Neural crest cell (in vitro differentiated cells): ENCODE measurements around the gene SLCO1C1. TPM values are rescaled to one million over a fixed set of nuclear protein-coding genes. Genes with fewer than 3 reads are reported as not detected.

Experiments
- DNase-seq: peaks from one replicate; pipeline ENCODE4 v3.0.0; 2021; ENCODE audit warnings: low read depth, mixed read lengths, low spot score
- H3K27ac Mint-ChIP-seq: one replicate; pipeline ENCODE4 v1.8.0; 2021; ENCODE audit warnings: mild to moderate bottlenecking, mixed read lengths; ENCODE audit not compliant: unreplicated experiment
- H3K27me3 Mint-ChIP-seq: 2 replicates; pipeline ENCODE4 v1.8.0; 2021; ENCODE audit warnings: low read depth, mild to moderate bottlenecking, mixed read lengths
- H3K36me3 Mint-ChIP-seq: 2 replicates; pipeline ENCODE4 v1.8.0; 2021; ENCODE audit warnings: low read depth, mild to moderate bottlenecking, mixed read lengths
- H3K4me1 Mint-ChIP-seq: 2 replicates; pipeline ENCODE4 v1.8.0; 2021; ENCODE audit warnings: mixed read lengths
- H3K4me3 Mint-ChIP-seq: one replicate; pipeline ENCODE4 v1.8.0; 2021; ENCODE audit warnings: mild to moderate bottlenecking, mixed read lengths
- H3K9me3 Mint-ChIP-seq: 2 replicates; pipeline ENCODE4 v1.8.0; 2021; ENCODE audit warnings: mixed read lengths
- total RNA-seq: library from RNA; stranded (reverse); gene quantifications from 2 replicates; pipeline ENCODE4 v1.2.1, GENCODE V29; 2021
- TF ChIP-seq, protein P1 (sequence below): fragments of 200-600 bp; sonication (generic); conservative IDR thresholded peaks from 2 replicates; pipeline ENCODE4 v1.5.0; 2021; ENCODE audit warnings: antibody characterized with exemption, mild to moderate bottlenecking

The SLCO1C1 gene
- total RNA-seq, 1 donor from 2014 or later, result 1.5 TPM

- DNase-seq, result no peak
- Mint-ChIP-seq H3K9me3 (no peaks in the 10 kb centered on the region), H3K27ac (no peak overlapping the region), H3K4me3 (no peak overlapping the region), H3K4me1 (no peaks in the 10 kb centered on the region), H3K27me3 (no peaks in the 10 kb centered on the region), H3K36me3 (no peaks in the 10 kb centered on the region)
- TF ChIP-seq, protein P1, sequence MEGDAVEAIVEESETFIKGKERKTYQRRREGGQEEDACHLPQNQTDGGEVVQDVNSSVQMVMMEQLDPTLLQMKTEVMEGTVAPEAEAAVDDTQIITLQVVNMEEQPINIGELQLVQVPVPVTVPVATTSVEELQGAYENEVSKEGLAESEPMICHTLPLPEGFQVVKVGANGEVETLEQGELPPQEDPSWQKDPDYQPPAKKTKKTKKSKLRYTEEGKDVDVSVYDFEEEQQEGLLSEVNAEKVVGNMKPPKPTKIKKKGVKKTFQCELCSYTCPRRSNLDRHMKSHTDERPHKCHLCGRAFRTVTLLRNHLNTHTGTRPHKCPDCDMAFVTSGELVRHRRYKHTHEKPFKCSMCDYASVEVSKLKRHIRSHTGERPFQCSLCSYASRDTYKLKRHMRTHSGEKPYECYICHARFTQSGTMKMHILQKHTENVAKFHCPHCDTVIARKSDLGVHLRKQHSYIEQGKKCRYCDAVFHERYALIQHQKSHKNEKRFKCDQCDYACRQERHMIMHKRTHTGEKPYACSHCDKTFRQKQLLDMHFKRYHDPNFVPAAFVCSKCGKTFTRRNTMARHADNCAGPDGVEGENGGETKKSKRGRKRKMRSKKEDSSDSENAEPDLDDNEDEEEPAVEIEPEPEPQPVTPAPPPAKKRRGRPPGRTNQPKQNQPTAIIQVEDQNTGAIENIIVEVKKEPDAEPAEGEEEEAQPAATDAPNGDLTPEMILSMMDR, result no peak
Measured at GRCh38 chr12:20792971-20793370, 97.8 kb downstream of the SLCO1C1 start.

DNA sequence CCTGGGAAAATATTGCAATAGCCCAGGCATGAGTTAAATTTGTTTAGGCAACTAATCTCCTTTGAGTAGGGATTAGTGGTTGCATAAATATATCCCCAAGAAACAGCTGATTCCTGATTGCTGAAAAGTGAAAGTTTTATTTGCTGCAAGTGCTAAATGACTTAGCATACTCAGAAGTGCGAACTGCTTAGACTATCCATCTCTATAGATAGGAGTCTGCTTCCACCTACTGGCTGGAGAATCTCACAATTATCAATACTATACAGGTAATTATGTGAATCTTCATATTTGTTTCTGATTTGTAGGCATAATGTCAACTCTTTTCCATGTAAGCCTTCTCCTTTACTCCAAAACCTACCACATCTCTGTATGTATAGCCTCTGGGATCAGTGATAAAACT is 103.4 kb downstream of the SLCO1C1 start:
- H3K9me3 Mint-ChIP-seq, result no peaks in the 10 kb centered on the region
- H3K27ac Mint-ChIP-seq, result no peak overlapping the region
- H3K36me3 Mint-ChIP-seq, result no peaks in the 10 kb centered on the region
- TF ChIP-seq, protein P1, result peak; percentile 69
- no peak overlapping the region for H3K4me3 Mint-ChIP-seq
- DNase-seq, result no peak
- no peaks in the 10 kb centered on the region for H3K27me3 Mint-ChIP-seq
- no peaks in the 10 kb centered on the region for H3K4me1 Mint-ChIP-seq

GRCh38 chr12:20800160-20800559 is 105.0 kb downstream of the SLCO1C1 start:
- DNase-seq, result no peak
- Mint-ChIP-seq H3K27ac (no peak overlapping the region), H3K36me3 (no peaks in the 10 kb centered on the region), H3K27me3 (no peaks in the 10 kb centered on the region), H3K9me3 (no peaks in the 10 kb centered on the region), H3K4me3 (no peak overlapping the region), H3K4me1 (no peaks in the 10 kb centered on the region)
- TF ChIP-seq, protein P1, result no peak

- H3K27ac Mint-ChIP-seq, result no peak overlapping the region
- TF ChIP-seq, protein P1, result no peak
- H3K36me3 Mint-ChIP-seq, result no peaks in the 10 kb centered on the region
- no peaks in the 10 kb centered on the region for H3K27me3 Mint-ChIP-seq
- no peak for DNase-seq
- no peak overlapping the region for H3K4me3 Mint-ChIP-seq
- no peaks in the 10 kb centered on the region for H3K9me3 Mint-ChIP-seq
- H3K4me1 Mint-ChIP-seq, result no peaks in the 10 kb centered on the region
Measured at GRCh38 chr12:20801035-20801434, 105.9 kb downstream of the SLCO1C1 start.

Other genes with a start within 250 kb of the SLCO1C1 start
- gene SLCO1B3, start 115.4 kb downstream of the SLCO1C1 start, total RNA-seq, result not detected in 2 replicates